8988T (cell line): Measurements from ENCODE around the gene ADAM10.

Experiments used
- DNase-seq: peaks from one replicate; pipeline ENCODE4 v3.0.0; 2011

ADAM10 gene

DNA sequence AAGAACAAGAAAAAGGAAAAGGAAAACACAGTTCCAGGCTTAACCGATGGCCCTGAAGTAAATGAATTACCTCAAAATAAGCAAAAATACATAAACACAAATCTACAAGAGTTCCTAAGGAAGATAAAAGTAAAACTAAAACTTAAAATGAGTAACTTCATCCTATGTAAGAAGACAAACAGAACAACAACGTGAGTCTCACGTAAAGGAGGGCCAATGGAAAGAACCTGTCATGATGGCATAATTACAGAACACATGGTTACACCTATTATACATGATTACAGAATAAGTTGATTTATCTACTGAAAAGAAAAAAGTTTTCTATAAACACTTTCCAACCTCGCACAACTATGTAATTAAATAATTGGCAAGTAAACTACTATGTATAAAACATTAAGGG, 42.1 kb downstream of the ADAM10 start:
- DNase-seq = no peak

DNA sequence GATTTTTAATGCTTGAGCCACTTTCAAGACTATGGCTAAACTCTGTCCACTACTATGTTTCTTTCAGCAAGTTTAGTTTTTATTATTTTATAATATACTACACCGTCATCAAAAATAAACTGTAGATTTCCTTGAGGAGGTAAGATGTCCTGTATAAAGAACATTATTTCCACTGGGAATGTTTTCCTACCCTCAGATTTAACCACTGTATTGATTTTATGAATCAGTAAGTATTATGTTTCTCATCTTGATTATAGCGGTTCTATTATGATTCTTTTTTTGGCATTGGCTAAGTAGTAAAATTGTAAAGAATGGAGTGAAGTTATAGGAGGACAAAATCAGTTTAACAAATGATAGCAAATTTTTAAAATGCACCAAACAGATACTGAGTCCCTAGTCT, 44.4 kb downstream of the ADAM10 start:
- DNase-seq = no peak

DNA sequence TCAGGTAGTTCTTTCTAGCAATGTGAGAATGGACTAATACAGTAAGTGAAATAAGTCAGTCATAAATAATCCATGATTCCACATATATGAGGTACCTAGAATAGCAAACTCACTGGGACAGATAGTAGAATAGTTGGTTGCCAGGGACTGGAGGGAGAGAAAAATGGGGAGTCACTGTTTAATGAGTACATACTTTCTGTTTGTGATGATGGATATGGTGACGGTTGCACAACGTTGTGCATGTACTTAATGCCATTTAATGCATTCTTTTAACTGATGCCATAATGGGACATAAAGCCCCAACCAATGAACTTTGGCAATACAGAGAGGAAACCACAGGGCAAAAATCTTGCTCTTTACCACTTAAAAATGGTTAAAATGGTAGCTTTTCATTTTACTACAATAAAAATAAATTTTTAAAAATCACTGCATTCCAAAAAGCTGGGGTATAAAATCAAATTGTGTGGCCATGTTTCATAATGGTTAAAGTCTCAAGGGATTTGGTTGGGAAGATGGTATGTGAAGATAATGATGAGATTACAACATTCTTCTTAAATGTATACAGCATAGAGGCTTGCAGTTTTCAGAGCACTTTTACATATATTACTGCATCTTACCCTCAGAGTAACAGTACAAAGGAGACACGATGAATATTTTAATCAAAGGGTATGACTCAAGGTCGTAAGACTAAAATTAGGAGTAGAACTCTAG, 45.2 kb downstream of the ADAM10 start:
- no peak for DNase-seq

DNA sequence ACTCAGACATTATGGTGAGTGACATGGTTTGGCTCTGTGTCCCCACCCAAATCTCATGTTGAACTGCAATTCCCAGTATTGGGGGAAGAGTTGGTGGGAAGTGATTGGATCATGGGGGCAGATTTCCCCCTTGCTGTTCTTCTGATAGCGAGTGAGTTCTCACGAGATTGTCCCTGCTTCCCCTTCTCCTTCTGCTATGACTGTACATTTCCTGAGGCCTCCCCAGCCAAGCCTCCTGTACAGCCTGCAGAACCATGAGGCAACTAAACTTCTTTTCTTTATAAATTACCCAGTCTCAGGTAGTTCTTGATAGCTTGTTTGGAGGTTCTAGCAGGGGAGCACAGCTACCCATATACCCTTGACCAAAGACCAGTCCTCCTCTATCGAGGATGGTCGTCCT, 45.9 kb downstream of the ADAM10 start:
- DNase-seq = no peak

DNA sequence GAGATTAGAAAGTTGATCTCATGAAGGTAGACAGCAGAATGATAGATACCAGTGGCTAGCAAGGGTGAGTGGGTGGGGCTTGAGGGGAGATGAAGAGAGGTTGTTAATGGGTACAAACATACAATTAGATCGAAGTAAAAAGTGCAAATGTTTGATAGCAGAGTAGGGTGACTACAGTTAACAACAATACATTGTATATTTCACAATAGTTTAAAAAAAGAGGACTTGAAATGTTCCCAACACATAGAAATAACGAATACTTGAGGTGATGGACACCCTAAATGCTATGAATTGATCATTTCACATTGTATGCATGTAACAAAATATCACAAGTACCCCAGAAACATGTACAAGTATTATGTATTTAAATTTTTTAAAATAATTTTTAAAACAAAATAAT, 47.3 kb downstream of the ADAM10 start:
- no peak for DNase-seq

DNA sequence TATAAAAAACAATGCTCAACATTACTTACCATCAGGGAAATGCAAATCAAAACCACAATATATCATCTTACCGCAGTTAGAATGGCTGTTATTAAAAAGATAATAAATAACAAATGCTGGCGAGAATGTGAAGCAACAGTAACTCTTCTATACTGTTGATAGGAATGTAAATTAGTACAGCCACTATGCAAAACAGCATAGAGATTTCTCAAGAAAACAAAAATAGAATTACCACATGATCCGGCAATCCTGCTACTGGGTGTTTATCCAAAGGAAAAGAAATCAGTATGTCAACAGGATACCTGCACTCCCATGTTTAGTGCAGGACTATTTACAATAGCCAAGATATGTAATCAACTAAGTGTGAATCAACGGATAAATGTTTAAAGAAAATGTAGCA, 48.1 kb downstream of the ADAM10 start:
- no peak for DNase-seq

DNA sequence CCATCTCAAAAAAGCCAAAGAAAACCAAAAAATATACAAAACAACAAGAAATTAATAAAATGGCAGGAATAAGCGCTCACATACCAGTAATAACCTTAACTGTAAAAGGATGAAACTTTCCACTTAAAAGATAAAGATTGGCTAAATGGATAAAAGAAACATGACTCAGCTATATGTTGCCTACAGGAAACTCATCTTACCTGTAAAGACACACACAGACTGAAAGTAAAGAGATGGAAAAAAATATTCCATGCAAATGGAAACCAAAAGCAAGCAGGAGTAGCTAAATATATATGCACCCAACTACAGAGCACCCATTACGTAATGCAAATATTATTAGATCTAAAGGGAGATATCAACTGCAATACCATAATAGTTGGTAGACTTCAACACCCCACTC, 49.7 kb downstream of the ADAM10 start:
- no peak for DNase-seq

DNA sequence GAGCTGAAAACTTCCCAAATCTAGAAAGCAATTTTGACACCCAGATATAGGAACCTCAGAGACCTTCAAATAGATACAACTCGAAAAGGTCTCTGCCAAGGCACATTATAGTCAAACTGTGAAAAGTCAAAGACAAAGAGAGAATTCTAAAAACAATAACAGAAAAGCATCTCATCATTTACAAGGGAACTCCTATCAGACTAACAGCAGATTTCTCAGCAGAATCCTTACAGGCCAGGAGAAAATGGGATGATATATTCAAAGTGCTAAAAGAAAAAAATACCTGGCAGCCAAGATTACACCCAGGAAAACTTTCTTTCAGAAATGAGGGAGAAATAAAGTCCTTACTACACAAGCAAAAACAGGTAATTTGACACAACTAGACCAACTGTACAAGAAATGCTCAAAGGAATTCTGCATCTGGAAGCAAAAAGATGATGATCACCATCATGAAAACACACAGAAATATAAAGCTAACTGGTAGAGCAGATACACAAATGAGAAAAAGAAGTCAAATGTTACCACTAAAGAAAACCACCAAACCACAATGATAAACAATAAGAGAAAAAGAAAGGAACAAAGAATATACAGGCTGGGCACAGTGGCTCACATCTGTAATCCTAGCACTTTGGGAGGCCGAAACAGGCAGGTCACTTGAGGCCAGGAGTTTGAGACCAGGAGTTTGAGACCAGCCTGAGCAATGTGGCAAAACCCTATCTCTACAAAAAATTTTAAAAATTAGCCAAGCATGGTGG, 50.4 kb downstream of the ADAM10 start:
- no peak for DNase-seq

DNA sequence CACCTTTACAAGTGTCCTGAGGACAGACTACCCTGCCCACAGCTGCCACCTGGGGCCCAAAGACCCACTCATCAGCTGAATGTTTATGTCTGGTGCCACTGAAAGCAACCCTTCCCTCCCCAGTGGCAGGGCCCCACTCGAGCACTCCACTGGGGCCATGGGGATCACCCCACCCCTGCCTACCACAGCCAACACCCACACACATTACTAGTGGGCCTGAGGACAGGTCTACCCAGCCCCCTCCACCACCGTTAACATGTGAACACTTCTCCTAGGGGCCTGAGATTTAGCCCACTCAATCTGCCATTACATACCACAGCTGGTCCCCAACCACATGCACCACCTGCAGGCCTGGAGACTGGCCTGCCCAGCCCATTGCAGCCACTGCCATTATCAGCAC, 52.3 kb downstream of the ADAM10 start:
- DNase-seq = no peak

DNA sequence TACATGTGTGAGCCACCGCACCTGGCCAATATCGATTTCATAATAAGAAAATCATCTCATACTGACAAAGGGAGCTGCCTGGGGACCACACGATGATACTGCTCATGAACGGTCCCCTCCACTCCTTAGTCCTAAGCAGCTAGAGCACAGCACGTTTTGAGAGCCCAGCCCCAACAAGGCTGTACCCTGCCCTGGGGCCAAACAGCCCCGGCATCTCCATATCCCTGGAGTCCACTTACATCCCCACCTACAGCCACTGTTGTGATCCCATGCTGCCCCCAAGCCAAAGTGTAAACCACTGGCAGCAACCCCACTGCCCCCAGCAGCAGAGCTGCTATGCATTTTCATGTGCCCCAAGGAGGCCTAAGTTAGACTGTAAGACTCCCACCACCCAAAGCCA, 52.8 kb downstream of the ADAM10 start:
- DNase-seq = no peak

DNA sequence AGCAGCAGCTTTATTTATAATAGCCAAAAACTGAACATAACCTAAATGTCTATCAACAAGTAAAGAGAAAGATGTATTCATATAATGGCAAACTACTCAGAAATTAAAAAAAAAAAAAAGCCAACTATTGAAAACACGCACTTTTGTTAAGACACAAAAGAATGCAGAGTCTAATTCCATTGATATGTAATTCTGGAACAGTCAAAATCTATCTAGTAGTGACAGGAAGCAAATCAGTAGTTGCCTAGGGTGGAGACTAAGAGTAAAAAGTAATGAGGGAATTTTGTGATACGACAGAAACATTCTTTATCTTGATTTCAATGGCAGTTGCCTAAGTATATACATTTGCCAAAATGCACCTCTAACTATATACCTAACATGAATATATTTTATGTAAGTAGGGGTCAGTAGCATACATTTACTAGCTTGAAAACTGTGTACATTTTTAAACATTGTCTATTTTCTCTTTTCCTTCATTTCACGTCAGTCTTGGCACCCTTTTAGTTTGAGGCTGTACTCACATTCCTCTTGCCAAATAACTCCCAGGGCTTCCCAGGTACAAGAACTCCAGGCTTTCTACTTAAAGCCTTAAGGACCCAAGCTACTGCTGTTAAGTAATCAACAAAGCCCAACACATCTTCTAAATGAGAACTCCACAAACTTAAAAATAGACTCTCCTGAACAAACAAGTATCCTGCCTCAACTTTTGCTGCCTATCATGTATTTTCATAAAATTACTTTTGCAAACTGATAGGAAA, 54.7 kb downstream of the ADAM10 start:
- DNase-seq = no peak

DNA sequence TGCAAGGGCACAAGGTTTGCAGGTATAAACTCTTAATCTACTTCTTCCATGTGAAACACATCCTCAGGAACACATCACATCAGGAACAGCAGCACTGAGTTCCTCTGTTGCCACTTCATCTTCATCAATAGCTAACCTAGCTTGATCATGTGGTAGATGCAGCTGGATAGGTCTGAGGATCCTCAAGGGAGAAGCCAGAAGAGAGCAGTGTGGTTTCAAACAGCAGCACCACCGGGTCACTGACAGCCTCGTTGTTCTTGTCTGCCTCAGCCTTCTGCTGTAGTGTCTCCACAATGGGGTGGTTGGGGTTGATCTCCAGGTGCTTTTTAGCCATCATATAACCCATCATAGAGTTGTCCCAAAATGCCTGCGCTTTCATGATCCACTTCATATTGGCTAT, 58.8 kb downstream of the ADAM10 start:
- DNase-seq = no peak

DNA sequence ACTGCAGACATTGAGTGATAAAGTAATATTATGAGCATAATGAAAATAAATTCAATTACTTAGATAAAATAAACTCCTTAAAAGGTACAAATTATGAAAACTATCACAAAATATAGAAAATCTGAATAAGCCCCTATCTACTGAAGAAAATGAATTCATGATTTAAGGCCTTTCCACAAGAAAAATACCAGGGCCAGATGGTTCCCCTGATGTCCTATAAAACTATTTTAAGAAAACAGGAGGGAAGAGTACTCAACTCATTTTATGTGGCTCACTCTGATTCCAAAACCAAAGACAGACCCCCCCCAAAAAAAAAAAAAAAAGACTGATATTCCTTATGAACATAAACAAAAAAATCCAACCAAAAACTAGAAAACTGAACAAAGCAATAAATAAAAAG, 59.9 kb downstream of the ADAM10 start:
- DNase-seq = no peak

DNA sequence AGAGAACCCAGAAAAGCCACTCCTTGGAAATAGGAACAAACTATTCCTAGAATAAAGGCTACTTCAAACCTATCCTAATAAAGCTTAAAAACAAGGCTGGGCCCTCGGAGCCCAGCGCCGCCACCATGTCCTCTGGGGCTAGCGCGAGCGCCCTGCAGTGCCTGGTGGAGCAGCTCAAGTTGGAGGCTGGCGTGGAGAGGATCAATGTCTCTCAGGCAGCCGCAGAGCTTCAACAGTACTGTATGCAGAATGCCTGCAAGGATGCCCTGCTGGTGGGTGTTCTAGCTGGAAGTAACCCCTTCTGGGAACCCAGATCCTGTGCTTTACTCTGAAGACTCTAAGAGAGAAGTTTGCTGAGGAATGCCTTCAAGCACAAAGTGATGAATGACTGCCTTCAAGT, 63.2 kb downstream of the ADAM10 start:
- no peak for DNase-seq

DNA sequence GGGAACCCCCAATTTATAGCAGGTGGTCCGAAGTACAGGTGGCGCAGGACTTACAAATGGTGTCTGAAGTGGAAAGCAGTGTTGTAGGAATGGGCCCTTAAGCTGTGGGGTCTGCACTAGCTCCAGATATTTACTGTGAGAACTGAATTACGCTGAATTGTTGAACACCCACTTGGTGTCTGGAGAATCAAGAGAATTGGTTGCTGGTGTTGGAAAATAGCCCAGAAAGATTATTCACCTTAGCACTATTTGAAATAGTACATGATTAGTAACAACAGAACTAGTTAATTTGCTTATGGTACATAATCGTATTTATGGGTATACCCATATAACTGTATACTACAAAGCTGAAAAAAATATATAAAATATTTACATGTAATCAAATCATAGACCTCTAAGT, 64.8 kb downstream of the ADAM10 start:
- no peak for DNase-seq

DNA sequence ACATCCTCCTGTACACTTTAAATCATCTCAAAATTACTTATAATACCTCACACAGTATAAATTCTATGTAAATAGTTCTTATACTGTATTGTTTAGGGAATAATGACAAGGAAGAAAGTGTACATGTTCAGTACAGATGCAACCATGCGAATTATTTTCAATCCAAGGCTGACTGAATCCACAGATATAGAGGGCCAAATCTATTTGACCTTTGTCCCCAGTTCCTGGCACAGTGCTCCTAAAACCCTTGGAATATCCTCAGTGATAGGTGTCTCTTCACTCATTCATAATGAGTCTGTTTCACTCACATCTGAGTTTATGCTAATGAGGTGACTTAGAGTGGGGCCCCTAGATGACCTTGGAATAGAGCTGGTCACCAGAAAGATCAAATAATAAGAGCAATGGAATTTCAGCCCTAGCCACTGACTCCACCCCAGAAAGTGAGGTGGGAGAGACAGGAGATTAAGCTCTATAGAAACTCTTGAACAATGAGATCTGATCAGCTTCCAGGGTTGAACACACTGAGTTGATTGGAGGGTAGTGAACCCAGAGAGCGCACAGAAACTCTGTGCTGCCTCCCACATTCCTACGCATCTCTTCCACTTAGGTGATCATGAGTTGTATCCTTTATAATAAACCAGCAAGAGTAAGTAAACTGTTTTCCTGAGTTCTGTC, 65.3 kb downstream of the ADAM10 start:
- no peak for DNase-seq

DNA sequence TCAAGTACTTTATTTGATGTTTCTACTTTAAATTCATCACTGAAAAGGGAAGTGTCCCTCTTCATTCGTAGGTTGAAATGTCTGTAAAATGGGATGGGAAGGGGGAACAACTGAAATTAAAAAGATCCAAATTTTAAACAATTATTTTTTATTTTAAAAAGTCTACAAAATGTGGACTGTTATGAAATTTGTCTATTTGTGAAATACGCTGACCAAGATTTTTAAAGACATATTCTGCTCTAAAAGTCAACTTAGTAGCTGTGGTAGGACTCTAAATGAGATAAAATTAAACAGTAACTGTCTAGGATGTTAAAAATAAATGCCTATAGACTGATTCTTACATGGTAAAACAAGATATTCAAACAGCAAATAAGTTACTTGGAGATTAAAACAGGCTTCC, 67.3 kb downstream of the ADAM10 start:
- no peak for DNase-seq

DNA sequence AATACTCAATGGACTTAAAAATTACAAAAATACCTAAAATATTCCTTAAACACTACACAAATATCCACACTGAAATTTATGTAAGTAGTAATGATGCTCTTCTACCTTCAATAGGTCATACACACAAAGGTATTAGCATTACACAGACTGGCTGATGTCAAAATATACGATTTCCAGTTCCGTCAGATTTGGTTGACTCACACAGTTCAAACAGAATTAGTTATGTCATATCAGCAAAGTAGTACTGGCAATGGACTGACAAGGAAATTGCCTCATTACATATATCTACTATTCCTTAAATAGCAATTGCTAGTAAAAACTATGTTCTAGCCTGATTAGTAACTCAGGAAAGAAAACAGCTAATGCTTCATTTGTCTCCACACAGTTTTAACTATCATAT, 70.8 kb downstream of the ADAM10 start:
- DNase-seq = no peak

DNA sequence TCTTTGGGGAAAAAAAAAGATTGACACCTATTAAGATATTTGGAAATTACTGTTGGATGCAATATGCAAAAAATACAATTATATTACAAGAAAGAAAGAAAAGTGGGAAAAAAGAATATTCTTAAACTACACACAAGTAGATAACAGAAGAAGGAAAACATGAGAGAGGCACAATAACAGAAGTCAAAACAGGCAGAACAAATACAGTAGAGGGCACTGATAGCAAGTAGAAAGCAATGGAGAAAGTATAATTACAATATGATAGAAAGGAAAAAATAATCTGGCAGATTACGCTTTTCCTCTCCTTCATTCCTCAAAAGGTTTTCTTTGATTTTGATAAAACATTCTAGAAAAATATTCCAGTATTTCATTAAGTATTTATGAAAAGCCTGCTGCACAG, 72.1 kb downstream of the ADAM10 start:
- no peak for DNase-seq

DNA sequence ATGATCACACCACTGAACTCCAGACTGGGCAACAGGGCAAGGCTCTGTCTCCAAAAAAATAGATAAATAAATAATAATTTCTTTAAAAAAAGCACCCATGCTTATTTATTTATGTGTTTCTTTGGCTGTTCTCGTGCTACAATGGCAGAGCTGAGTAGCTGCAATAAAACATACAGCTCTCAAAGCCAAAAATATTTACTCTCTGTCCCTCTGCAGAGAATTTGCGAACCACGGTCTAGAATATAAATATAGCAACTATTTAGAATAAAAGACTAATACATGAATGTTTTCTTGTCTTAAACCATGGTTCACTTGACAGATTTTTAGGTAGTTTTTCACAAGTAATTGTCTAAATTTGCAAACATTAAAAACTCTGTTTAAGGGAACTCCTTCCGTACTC, 72.7 kb downstream of the ADAM10 start:
- no peak for DNase-seq

DNA sequence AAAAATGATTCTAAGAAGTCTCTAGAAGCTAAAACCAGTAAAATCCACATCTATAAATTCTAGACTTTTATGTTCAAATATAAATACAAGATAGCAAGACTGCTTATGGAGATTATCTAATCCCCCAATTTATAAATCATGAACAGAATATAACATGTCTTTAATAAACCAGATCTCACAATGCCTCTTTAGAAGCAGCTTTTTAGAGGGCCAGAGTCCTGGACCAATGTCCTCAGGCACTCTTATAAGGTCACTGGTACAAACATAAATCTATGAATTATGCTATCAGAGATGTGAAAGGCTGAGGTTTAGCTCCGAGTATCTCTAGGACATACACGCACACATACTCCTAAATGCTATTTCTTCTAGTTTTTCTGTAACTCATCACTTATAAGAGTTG, 78.3 kb downstream of the ADAM10 start:
- DNase-seq = no peak

DNA sequence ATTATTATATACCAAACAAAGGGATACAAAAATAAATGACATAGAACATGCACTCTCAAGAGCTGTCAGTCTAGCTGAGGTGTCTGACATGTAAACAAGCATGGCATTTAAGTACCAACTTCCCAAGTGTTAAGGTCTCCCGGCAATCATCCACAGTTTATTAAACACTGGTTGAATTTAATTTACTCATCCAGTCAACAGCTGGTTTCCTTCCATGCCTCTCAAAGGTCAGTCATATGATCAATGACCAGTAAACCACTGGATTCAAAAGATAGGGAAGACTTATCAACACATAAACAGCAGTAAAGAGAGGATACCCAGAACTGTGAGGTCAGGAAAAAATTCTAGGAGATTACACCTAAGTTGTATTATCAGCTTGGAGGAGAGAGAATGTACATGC, 80.4 kb downstream of the ADAM10 start:
- DNase-seq = no peak

DNA sequence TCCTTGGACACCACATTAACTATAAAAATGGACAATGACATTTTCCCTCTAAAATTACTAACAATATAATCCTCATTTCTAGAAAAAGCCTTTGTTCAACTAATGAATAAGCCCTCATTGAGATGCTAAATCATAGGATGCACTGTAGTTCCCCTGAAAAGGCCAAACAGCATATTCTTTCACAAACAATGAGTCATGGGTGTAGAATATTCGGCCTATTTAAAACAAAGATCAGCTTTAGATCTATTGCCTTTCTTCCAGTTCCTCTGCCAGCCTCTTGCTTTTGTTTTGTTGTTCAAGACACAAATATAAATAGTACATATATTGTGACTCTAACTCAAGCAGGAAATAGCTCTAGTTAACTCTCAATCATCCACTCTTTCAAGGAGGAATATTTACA, 82.5 kb downstream of the ADAM10 start:
- DNase-seq = no peak

DNA sequence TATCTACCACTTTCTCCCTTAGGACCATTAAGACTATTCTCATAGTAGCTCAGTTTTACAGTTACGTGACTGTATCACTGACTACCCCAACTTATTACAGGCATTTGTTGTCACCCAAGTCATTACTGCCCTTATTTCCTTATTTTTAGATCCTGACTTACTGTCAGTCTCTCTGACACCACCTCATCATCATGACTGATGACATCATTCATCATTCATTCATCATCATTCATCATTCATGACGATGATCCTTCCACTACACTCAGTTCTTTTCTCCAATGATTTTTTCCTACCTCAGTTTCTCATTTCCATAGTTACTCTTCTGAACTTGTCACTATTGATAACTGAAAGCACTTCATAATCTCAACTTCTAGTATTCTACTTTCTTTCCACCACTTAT, 83.8 kb downstream of the ADAM10 start:
- DNase-seq = no peak
